SK-N-SH (cell line): Measurements from ENCODE around the gene FBN1.

Experiments
- CTCF ChIP-seq: fragments of 200-600 bp; sonication (generic); IDR thresholded peaks from 2 replicates; pipeline ENCODE4 v1.6.1; 2017; ENCODE audit warnings: antibody characterized with exemption, mild to moderate bottlenecking, moderate library complexity
- EP300 ChIP-seq, 2 experiments: IDR thresholded peaks; 2 replicates each; pipeline versions ENCODE4 v1.4.0 to v1.6.1; 2012; ENCODE audit warnings: borderline replicate concordance in 1 of 2, low read depth in 1 of 2, low read length in 1 of 2
- FOSL2 ChIP-seq: IDR thresholded peaks from 2 replicates; pipeline ENCODE4 v1.4.0; 2012; ENCODE audit warnings: low read depth, mild to moderate bottlenecking, moderate library complexity, borderline replicate concordance
- JUND ChIP-seq: IDR thresholded peaks from 2 replicates; pipeline ENCODE4 v1.4.0; 2012
- NFIC ChIP-seq: IDR thresholded peaks from 2 replicates; pipeline ENCODE4 v1.4.0; 2012; ENCODE audit warnings: borderline replicate concordance
- PBX3 ChIP-seq: IDR thresholded peaks from 2 replicates; pipeline ENCODE4; 2012
- RAD21 ChIP-seq: IDR thresholded peaks from 2 replicates; pipeline ENCODE4 v1.6.1; 2012; ENCODE audit warnings: mild to moderate bottlenecking, low read length
- SMC3 ChIP-seq: IDR thresholded peaks from 2 replicates; pipeline ENCODE4 v1.6.1; 2012; ENCODE audit warnings: low read depth, low read length, improper control_type of control experiment
- TAF1 ChIP-seq: IDR thresholded peaks from 2 replicates; pipeline ENCODE4 v1.6.1; 2012; ENCODE audit warnings: low read depth, mild to moderate bottlenecking, low read length, moderate library complexity, borderline replicate concordance
- TEAD4 ChIP-seq: IDR thresholded peaks from 2 replicates; pipeline ENCODE4 v1.4.0; 2012; ENCODE audit warnings: mild to moderate bottlenecking, borderline replicate concordance; ENCODE audit not compliant: insufficient read depth
- YY1 ChIP-seq: IDR thresholded peaks from 2 replicates; pipeline ENCODE4 v1.4.0; 2012; ENCODE audit warnings: low read depth, mild to moderate bottlenecking

- TF ChIP-seq CTCF (no peak), YY1 (no peak), JUND (no peak), RAD21 (no peak), SMC3 (no peak), TAF1 (no peak), PBX3 (no peak), FOSL2 (no peak), EP300 (IDR thresholded peaks at IDR 0.05; ENCODE audit: borderline replicate concordance in 1 of 2, low read depth in 1 of 2, low read length in 1 of 2) (no peak), TEAD4 (no peak), NFIC (no peak)
Observed at GRCh38 chr15:48643776-48644466, 1.6 kb downstream of the FBN1 start.
